HepG2 (cell line): Measurements from ENCODE around the gene TOR4A. TPM values are rescaled to one million over a fixed set of nuclear protein-coding genes. Genes with fewer than 3 reads are reported as not detected.

Source experiments
- ARNT2 ChIP-seq: sonication (generic); formaldehyde crosslinking; IDR thresholded peaks from 2 replicates; pipeline ENCODE4 v1.8.0; 2022; ENCODE audit warnings: mild to moderate bottlenecking, low read depth, missing genetic modification reagents, moderate library complexity
- FOXC1 ChIP-seq: sonication (generic); formaldehyde crosslinking; IDR thresholded peaks from 2 replicates; pipeline ENCODE4 v1.8.0; 2022; ENCODE audit warnings: mild to moderate bottlenecking, missing genetic modification reagents, borderline replicate concordance
- GATAD2A ChIP-seq: IDR thresholded peaks from 2 replicates; pipeline ENCODE4 v1.6.1; 2016
- HNRNPL ChIP-seq: fragments of 200-400 bp; formaldehyde crosslinking; IDR thresholded peaks from 2 replicates; pipeline ENCODE4 v1.6.1; 2017; ENCODE audit warnings: mild to moderate bottlenecking, low read depth, low read length
- MBNL3 ChIP-seq: fragments of 250-450 bp; sonication (Bioruptor Pico); conservative IDR thresholded peaks from 2 replicates; pipeline ENCODE4 v1.8.0; 2022; ENCODE audit warnings: mild to moderate bottlenecking, inconsistent platforms
- RBFOX2 ChIP-seq: fragments of 200-400 bp; formaldehyde crosslinking; IDR thresholded peaks from 2 replicates; pipeline ENCODE4 v1.6.1; 2017; ENCODE audit warnings: low read depth, mild to moderate bottlenecking, low read length
- REPIN1 ChIP-seq: sonication (generic); formaldehyde crosslinking; IDR thresholded peaks from 2 replicates; pipeline ENCODE4 v1.8.0; 2022; ENCODE audit warnings: missing genetic modification reagents, low read depth, mild to moderate bottlenecking, borderline replicate concordance
- SATB2 ChIP-seq: sonication (generic); formaldehyde crosslinking; IDR thresholded peaks from 2 replicates; pipeline ENCODE4 v1.5.0; 2020; ENCODE audit warnings: missing genetic modification reagents
- ZNF709 ChIP-seq: sonication (generic); formaldehyde crosslinking; IDR thresholded peaks from 2 replicates; pipeline ENCODE4 v1.5.0; 2020; ENCODE audit warnings: mild to moderate bottlenecking, missing genetic modification reagents
- polyA plus RNA-seq, 8 experiments: library from polyadenylated mRNA; depleted of rRNA in 3 of 8; stranded (reverse) in 7 of 8; unstranded in 1 of 8; fragments of >200 nt; fragmentation: Illumina TruSeq in 4 of 8; extraction: Trizol in 4 of 8; gene quantifications; 2 replicates each; pipeline versions ENCODE4 v1.2.1 to v1.2.3, GENCODE V29; 2011 to 2016; ENCODE audit warnings: low read depth in 4 of 8, missing spikeins in 1 of 8, mixed read lengths in 1 of 8; ENCODE audit not compliant: insufficient read depth in 1 of 8
- total RNA-seq, 5 experiments: library from RNA; depleted of rRNA; stranded (reverse); fragments of >200 nt; fragmentation: Illumina TruSeq; extraction: Trizol; gene quantifications; 2 replicates each; pipeline ENCODE4 v1.2.3, GENCODE V29; 2016; ENCODE audit warnings: low read depth in 1 of 5
- TF ChIP-seq, protein P1 (sequence below): sonication (generic); formaldehyde crosslinking; IDR thresholded peaks from 2 replicates; pipeline ENCODE4 v1.4.0; 2020; ENCODE audit warnings: mild to moderate bottlenecking, missing genetic modification reagents
- TF ChIP-seq, protein P2 (sequence below): sonication (generic); IDR thresholded peaks from 2 replicates; pipeline ENCODE4 v1.6.1; 2016; ENCODE audit warnings: low read depth, borderline replicate concordance
- TF ChIP-seq, protein P3 (sequence below): sonication (generic); formaldehyde crosslinking; IDR thresholded peaks from 2 replicates; pipeline ENCODE4 v1.9.0; 2021; ENCODE audit warnings: missing genetic modification reagents, borderline replicate concordance
- TF ChIP-seq, protein P4 (sequence below): sonication (generic); formaldehyde crosslinking; IDR thresholded peaks from 2 replicates; pipeline ENCODE4 v1.8.0; 2022; ENCODE audit warnings: mild to moderate bottlenecking, missing genetic modification reagents, moderate library complexity
- TF ChIP-seq, protein P5 (sequence below): sonication (generic); formaldehyde crosslinking; IDR thresholded peaks from 2 replicates; pipeline ENCODE4 v1.4.0; 2020; ENCODE audit warnings: missing genetic modification reagents
- TF ChIP-seq, protein P6 (sequence below): sonication (generic); formaldehyde crosslinking; IDR thresholded peaks from 2 replicates; pipeline ENCODE4 v1.5.1; 2020; ENCODE audit warnings: mild to moderate bottlenecking, missing genetic modification reagents, moderate library complexity

Gene TOR4A
- total and polyA plus RNA-seq, 2 of the 13 experiments (the other 11 are each of a cell fraction or from before 2014, with no cell fraction given) = 11.1 to 14.2 TPM

DNA sequence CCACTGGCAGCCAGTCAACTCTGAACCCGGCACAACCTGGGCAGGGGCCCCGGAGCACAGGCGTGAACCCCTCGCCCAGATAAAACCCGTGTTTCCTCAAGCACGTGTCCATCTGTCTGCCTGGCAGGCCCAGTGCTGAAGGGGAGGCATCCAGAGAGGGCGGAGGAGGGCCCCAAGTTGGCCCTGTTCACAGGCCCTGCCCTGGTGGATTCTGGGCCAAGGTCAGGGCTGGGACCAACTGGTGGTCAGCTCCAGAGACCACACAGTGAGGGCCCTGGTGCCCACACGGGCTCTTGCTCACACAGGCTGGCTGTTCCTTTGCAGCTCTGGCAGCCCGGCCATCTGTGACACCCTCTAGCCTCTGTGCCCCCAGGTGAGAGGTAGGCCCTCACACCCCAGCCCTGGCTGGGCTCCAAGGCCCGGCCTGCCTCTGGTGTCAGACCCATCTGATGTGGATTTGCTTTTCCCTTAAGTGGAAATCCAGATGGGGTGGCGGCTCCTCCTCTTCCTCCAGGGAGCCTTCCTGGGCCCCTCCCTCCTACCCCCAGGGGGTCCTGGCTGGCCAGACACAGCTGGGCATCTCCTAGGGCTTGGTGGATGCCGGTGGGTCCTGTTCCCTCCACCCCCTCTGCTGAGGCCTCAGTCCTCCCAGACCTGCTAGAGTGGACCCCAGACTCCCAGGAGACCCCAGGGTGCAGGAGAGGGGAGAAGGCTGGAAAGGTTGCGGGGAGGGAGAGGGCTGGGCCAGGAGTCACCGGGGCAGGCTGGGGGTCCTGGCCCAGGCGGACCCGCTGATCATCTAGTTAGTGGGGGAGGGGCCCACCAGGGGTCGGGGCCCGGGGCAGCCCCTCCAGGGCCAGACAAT lies 27.0 kb upstream of the TOR4A start (continued):
- TF ChIP-seq, protein P1, sequence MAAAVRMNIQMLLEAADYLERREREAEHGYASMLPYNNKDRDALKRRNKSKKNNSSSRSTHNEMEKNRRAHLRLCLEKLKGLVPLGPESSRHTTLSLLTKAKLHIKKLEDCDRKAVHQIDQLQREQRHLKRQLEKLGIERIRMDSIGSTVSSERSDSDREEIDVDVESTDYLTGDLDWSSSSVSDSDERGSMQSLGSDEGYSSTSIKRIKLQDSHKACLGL (CRISPR knock-in tag) = peak; percentile 47; the same call in 1 of the 2 replicates
- TF ChIP-seq, protein P2, sequence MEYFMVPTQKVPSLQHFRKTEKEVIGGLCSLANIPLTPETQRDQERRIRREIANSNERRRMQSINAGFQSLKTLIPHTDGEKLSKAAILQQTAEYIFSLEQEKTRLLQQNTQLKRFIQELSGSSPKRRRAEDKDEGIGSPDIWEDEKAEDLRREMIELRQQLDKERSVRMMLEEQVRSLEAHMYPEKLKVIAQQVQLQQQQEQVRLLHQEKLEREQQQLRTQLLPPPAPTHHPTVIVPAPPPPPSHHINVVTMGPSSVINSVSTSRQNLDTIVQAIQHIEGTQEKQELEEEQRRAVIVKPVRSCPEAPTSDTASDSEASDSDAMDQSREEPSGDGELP = 0 out of 2 replicates have a peak, but pooled peaks have one; percentile 27
- TF ChIP-seq MBNL3 (no peak), ZNF709 (CRISPR knock-in tag) (no peak), ARNT2 (CRISPR knock-in tag) (0 out of 2 replicates have a peak, but pooled peaks have one; percentile 47), REPIN1 (CRISPR knock-in tag) (no peak), FOXC1 (CRISPR knock-in tag) (no peak), RBFOX2 (no peak), GATAD2A (CRISPR knock-in tag) (peak; percentile 22; the same call in 1 of the 2 replicates), HNRNPL (peak; percentile 62; the same call in 1 of the 2 replicates), SATB2 (CRISPR knock-in tag) (no peak)
- TF ChIP-seq, protein P3, sequence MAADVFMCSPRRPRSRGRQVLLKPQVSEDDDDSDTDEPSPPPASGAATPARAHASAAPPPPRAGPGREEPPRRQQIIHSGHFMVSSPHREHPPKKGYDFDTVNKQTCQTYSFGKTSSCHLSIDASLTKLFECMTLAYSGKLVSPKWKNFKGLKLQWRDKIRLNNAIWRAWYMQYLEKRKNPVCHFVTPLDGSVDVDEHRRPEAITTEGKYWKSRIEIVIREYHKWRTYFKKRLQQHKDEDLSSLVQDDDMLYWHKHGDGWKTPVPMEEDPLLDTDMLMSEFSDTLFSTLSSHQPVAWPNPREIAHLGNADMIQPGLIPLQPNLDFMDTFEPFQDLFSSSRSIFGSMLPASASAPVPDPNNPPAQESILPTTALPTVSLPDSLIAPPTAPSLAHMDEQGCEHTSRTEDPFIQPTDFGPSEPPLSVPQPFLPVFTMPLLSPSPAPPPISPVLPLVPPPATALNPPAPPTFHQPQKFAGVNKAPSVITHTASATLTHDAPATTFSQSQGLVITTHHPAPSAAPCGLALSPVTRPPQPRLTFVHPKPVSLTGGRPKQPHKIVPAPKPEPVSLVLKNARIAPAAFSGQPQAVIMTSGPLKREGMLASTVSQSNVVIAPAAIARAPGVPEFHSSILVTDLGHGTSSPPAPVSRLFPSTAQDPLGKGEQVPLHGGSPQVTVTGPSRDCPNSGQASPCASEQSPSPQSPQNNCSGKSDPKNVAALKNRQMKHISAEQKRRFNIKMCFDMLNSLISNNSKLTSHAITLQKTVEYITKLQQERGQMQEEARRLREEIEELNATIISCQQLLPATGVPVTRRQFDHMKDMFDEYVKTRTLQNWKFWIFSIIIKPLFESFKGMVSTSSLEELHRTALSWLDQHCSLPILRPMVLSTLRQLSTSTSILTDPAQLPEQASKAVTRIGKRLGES (CRISPR knock-in tag) = no peak
- TF ChIP-seq, protein P4, sequence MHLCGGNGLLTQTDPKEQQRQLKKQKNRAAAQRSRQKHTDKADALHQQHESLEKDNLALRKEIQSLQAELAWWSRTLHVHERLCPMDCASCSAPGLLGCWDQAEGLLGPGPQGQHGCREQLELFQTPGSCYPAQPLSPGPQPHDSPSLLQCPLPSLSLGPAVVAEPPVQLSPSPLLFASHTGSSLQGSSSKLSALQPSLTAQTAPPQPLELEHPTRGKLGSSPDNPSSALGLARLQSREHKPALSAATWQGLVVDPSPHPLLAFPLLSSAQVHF (CRISPR knock-in tag) = no peak
- TF ChIP-seq, protein P5, sequence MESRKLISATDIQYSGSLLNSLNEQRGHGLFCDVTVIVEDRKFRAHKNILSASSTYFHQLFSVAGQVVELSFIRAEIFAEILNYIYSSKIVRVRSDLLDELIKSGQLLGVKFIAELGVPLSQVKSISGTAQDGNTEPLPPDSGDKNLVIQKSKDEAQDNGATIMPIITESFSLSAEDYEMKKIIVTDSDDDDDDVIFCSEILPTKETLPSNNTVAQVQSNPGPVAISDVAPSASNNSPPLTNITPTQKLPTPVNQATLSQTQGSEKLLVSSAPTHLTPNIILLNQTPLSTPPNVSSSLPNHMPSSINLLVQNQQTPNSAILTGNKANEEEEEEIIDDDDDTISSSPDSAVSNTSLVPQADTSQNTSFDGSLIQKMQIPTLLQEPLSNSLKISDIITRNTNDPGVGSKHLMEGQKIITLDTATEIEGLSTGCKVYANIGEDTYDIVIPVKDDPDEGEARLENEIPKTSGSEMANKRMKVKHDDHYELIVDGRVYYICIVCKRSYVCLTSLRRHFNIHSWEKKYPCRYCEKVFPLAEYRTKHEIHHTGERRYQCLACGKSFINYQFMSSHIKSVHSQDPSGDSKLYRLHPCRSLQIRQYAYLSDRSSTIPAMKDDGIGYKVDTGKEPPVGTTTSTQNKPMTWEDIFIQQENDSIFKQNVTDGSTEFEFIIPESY = no peak
- TF ChIP-seq, protein P6, sequence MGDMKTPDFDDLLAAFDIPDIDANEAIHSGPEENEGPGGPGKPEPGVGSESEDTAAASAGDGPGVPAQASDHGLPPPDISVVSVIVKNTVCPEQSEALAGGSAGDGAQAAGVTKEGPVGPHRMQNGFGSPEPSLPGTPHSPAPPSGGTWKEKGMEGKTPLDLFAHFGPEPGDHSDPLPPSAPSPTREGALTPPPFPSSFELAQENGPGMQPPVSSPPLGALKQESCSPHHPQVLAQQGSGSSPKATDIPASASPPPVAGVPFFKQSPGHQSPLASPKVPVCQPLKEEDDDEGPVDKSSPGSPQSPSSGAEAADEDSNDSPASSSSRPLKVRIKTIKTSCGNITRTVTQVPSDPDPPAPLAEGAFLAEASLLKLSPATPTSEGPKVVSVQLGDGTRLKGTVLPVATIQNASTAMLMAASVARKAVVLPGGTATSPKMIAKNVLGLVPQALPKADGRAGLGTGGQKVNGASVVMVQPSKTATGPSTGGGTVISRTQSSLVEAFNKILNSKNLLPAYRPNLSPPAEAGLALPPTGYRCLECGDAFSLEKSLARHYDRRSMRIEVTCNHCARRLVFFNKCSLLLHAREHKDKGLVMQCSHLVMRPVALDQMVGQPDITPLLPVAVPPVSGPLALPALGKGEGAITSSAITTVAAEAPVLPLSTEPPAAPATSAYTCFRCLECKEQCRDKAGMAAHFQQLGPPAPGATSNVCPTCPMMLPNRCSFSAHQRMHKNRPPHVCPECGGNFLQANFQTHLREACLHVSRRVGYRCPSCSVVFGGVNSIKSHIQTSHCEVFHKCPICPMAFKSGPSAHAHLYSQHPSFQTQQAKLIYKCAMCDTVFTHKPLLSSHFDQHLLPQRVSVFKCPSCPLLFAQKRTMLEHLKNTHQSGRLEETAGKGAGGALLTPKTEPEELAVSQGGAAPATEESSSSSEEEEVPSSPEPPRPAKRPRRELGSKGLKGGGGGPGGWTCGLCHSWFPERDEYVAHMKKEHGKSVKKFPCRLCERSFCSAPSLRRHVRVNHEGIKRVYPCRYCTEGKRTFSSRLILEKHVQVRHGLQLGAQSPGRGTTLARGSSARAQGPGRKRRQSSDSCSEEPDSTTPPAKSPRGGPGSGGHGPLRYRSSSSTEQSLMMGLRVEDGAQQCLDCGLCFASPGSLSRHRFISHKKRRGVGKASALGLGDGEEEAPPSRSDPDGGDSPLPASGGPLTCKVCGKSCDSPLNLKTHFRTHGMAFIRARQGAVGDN (CRISPR knock-in tag) = peak; percentile 91
